ENCODE results near the gene THAP7.
"Not testable (repeated sequence)": the region's sequence is repeated elsewhere in the genome, so short reads cannot be mapped to it uniquely, and the experiment has no call there.

The THAP7 gene

DNA sequence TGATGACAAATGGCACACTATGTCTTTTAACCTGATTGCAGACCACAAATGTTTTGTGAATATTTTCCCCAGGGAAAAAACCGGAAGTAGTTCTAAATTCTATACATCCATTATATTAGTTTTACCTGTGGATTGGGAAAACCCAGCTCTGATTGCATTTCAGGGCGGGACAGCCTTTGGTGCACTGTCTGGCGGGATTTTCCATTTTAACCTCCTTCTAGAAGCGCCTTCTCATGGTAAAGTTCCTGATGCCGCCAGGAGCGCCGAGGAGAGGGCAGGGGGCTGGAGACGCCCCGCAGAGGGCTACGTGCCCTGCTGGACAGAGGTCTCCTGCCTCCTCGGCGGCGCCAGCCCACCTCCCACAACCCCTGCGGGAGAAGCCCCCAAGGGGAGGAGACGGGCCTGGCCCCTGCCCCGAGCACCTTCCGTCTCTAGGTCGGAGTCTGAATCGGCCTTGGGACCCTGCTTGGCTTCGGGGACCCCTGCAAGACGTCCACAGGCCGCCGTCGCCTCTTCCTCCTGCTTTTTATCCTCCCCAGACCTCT is 11.8 kb upstream of the THAP7 start:
- no peak for DNase-seq (ENCODE audit: low spot score)

DNA sequence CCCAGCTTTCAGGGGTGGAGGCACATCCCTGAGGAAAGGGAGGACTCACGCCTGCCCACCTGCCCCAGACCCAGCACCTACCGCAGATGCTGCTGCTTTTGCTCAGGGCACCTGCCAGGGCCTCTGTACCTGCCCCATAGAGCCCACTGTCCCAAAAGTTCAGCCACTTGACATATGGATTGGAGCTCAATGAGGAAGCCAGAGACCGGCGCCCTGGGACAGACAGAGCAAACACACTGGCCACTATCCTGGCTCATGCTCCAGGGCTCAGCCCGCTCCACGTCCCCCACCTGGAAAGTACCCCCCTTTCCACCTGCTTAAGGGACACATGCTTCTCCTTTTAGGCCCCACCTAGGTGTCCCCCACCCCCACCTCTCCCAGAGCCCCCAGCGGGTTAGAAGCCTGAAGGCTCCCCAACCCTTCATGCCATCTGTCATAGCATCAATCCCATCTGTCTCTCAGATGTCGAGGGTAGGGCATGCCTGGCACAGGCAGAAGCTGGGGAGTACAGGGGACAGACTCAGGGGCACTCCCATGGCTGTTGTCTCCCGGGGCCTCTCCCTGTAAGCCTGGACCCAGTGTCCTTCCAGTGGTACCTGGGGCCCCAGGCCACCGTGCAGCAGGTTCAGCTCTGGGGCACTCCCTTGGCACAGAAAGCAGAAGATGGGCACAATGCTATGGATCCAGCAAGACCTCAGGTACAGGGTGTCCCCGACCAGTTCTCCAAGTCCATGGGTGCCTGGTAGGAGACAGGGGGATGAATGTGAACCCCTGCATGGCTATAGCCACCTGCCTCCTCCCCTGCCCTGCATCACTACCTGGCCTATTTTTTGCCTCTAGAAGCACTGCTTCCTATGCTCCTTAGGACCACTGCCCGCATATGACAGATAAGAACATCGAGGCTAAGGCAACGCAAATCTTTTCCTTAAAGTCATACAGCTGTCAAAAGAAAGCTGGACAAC is 10.8 kb upstream of the THAP7 start:
- no peak for DNase-seq (ENCODE audit: low spot score)

DNA sequence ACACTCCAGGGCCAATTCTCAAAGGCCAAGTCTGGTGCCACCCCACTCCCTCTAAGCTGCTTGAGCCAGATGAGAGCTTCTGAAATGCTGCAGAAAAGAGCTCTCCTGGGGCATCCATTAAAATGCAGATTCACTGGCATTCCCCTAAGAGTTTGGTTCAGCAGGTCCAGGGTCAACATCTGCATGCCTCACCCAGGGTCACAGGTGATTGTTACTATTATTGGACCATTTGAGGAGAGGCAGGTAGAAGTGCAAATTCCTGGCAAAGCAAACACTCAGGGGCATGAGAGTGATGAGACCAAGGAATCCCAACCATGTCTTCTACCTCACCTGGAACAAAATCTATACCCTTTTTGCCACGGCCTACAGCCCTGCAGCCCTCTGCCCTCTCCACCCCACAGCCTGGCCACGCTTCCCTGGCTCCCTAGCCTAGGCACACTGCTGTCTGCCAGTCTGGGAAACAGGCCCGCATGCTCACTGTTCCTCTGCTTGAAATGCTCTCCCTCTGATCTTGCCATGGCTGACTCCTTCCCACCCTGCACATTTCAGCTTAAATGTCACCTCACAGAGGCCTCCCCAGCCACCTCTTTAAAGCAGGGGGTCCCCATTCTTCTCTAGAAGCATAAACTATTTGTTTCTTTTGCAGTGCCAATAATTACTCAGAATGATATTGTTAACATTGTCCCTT is 8.7 kb upstream of the THAP7 start:
- no peak for DNase-seq (ENCODE audit: low spot score)

DNA sequence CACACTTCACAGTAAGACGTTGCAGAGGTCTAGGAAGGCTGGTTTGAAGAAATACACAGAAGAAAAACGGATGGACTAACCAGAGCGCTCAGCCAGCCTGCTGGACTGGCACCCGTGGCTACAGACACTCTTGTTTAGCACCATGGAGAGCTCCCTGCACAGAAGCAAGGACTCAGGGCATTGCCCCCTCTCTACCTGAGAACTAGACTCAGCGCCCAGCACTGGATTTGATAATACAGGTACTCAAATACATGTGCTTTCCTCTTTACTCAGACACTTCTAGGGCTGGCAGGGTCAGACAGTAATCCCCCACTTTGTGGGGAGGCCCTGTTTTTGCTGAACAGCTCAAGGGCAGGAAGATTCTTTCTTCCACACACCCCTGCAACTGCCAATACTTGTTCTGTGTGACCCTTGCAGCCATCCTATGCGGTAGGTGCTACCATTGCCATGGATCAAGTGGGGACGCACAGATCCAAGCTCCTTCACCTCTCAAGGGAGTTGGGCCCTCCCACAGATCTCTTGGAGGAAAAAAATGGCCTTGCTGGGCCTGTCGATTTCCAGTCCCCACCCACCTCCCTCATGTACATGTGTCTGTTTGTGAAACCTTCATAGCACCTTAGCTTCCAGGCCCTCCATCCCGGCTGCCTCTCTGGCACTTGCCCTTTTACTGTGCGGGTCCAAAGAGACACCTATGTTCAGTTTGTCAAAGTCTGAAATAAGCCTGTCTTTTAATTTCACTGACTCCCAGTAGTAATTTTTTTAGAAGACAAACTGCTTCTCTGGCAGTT is 7.9 kb upstream of the THAP7 start:
- DNase-seq (ENCODE audit: low spot score): peak; percentile 68

DNA sequence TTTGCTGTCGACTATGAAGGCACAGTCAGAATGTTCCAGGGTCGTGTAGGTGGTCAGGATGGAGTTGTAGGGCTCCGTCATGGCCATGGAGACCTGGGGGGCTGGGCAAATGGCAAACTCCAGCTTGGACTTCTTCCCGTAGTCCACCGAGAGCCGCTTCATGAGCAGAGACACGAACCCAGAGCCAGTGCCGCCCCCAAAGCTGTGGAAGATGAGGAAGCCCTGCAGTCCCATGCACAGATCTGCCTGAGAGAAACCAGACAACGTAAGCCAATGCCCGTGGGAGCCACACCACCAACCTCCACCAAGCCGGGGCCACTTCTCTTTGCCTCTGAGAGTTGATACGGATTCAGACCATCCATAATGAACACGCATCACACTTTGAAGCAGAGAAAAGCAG is 7.3 kb upstream of the THAP7 start:
- not testable (repeated sequence) for DNase-seq (ENCODE audit: low spot score)

DNA sequence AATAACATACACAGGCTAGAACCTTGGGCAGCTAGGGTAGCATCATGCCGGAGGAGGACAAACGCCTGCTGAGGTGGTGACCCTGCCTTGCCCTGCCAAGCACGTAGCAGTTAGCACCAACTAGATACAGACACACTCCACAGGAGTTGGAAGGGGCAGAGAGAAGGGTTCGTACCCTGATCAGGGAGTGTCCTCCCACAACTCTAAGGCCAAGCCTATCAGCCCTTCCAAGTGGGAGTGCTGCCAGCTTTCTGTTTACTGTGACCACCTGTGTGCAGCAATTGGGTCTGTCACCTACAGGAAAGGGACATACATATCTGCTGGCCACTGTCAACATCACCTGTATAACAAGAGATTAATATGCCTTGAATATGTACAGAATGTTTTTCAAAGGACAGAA is 1.9 kb upstream of the THAP7 start:
- DNase-seq (ENCODE audit: low spot score): no peak

DNA sequence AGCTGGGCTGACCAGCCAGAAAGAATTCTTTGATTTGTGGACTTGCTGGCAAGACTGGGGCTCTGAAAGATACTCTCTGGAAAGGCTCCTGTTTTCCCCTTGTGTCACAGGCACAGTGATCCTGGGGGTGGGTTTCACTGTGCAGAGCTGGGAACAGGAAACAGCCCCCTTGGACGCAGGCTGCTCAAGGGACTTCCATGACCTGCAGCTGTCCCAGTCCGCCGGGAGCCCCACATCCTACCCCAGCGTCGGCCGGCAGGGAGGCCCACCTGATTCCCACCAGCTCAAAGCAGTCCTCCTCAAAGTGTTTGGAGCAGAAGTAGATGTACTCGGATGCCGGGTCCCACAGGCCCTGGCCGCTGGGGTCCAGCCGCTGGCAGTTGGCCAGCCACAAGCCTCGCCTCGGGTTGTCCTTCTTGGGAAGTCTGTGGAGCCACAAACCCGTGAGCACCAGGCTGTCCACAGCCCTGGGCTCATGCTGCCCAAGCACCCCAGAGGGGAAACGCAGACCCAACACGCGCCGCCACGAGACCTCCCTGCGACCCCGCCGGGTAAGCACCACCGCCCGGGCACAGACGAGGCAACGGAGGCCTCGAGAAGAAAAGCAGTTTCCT is 824 bp downstream of the THAP7 start:
- no peak for DNase-seq (ENCODE audit: low spot score)

DNA sequence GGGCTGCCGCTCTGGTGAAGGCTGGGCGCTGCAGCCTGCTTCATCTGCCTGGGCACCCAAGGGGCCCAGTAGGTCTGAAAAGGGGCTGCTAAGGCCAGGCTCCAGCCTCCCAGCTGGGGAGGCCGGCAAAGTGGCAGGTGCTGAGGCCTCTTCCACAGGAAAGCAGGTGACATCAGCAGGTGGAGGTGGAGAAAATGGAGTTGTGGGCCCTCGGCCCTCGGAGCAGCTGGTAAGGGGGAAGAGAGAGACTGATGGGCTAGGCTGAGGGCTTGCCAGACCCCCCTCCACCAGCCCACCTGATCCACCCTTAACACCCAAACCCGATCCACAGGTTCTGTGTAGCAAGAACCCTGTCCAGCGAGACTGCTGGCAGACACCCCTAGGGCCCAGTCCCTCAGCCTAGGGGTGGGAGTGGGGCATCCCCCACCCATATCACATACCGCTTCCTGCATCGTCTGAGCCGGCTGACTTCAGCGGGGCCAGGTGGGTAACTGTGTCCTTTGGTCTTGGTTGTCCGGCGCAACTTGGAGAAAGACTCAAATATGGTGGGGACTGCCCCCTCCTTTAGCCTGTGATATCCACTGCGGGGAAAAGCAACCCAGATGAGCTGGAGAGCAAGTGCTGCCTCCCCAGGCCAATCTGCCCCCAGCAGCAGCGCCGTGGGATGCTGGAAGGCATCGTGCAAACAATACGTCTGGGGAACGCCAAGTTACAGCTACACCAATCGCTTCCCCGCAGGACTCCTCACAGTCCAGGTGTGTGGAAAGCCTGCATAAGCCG is 1.5 kb downstream of the THAP7 start:
- DNase-seq (ENCODE audit: low spot score): no peak

DNA sequence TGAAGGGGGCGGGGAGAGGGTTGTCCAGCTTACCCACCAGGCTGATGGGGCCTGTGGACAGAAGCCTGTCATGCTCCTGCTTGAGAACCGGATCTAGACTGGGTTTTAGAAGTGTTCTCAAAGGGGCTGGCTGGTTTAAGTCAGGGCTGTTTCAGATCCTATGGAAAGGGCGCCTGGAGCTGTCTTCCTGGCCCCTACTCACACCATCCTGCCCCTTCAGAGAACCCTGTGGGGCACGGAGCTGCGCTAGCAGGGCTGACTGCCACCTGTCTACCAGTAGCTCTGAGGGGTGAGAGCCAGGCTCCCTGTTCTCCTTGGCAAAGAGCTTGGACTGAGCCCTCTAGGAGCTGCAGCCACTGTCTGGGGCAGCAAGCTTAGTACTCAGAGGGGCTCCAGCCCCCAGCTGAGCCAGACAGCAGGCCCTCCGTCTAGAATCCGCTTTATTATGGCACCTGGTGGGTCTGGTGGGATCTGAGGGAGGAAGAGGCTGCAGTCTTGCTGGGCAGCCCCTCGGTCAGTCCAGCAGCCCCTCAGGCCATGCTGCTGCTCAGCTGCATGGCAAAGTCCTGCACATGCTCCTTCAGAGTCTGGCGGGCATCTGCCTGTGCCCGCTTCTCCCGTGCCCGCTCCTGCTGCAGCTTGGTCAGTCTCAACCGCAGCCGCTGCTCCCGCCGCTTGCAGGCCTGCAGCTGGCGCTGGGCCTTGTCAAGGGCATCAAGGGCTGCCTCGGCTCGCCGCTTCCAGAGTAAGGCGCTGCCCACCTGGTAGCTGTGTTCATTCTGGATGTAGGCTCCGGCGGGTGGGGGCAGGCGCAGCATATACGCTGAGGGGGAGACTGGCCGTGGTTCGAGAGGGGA is 2.3 kb downstream of the THAP7 start:
- DNase-seq (ENCODE audit: low spot score): no peak

DNA sequence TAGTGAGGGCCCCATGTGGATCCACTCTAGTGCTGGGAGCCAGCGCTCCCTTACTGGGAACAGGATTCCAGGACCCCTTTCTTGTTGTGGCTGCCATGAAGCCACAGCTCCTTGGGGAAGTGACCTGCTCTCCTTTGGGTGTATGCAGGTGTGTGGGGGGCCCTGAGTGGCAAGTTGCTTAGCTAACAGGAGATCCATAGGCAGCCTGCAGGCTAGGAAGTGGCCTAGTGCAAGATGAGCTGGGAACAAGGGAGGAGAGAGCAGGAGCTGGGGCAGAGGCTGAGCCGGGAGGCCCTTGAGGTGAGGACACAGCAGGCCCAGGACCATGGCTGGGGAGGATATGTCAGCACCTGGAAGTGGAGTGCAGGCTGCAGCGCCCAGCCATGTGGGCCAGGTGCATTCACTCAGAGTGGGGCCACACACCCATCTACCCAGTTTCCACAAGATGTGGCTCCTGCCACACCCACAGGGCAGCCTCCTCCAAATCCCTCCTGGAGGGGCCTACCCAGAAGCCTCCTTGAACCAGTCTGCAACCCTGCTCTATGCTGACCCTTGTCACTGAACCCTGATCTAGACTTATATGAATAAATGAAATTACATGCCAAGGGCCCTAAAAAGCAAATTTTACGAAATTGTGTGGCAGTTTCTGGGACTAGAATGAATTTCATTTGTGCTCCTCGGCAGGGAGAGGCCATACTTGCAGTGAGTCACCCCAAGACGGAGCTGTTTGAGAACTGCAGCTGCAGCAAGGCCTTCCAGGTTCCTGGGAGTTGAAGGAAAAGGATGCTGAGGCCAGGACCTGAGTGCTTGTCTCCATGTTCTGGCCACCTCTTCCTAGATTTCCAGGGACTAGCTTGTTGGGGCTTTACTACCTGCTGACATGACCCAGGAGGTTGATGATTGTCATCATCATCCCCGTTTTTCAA is 3.2 kb downstream of the THAP7 start:
- no peak for DNase-seq (ENCODE audit: low spot score)

DNA sequence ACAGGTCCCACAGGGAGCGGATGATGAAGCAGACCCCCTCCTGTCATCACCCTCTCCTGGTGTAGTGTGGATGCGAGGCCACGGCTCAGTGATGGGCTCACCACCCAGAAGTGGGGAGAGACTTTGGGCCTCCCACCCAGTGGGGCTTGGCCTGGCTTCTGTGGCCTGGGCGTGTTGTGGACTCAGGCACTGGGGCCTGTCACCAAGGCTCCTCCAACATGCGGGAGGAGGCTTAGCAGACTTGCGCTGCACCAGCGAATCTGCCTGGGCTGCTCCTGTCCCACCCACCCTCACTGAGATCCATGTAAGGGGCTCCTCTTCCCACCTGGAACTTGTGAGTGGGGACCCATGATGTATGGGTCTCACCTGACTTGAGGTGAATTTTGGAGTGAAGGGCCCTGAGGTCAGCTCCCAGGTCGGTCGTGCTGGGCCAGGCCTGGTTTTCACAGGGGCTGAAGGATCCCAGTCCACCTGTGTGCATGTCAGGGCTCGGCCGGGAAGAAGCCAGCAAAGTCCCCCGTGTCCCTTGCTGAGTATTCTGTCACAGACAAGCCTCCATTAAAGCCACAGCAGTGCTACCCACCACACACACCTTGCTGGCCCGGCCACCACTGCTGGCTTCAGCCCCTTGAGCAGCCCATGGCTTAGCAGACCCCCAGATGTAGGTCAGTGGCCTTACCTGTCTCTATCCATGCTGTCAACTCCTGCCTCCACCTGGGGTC is 4.2 kb downstream of the THAP7 start:
- DNase-seq (ENCODE audit: low spot score): no peak

DNA sequence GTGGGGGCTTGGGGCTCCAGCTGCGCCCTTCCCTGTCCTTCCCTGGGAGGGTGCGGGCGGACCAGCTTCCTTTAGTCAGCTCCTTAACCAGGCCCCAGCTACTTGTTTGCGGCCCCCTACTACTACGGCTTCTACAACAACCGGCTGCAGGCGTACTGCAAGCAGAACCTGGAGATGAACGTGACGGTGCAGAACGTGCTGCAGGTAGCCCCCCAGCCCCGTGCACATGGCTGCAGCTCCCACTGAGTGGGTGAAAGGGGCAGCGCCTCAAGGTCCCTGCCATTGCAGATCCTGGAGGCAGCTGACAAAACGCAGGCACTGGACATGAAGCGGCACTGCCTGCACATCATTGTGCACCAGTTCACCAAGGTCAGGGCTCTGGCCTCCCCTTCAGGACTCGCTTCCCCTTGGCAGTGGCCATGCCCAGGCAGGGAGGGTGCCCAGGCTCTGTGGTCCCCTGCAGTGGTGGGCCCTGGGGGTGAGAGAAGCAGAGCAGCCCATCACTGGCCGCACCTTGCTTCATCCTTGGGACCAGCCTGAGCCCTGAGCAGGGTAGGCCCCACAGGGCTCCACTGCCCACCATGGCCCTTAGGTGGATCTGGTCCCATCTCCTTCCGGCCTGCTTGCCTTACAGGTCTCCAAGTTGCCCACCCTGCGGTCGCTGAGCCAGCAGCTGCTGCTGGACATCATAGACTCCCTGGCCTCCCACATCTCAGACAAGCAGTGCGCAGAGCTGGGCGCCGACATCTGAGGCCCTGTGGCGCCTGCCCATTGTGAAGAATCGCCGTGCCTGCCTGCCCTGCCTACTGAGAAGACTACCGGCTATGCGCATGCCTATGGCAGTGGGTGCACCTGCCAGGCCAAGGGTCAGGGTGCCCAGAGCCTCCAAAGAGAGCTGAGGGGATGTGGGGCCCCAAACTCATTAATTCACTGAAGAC is 5.1 kb downstream of the THAP7 start:
- no peak for DNase-seq (ENCODE audit: low spot score)

DNA sequence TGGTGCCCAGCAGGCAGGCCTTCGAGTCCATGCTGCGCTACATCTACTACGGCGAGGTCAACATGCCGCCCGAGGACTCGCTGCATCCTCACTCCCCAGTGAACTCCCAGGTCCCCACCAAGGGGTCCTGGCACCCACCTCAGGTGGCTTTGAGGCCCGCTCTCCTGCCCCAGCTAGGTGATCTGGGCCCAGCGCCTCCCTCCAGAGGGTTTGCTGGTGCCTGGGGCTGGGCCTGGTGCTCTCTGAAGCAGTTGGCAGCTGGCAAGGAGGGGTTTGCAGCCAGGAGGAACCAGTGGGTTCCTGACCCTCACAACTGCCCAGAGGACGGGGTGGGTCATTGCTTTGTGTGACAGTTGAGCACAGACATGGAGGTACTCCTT is 5.9 kb downstream of the THAP7 start:
- DNase-seq (ENCODE audit: low spot score): no peak

DNA sequence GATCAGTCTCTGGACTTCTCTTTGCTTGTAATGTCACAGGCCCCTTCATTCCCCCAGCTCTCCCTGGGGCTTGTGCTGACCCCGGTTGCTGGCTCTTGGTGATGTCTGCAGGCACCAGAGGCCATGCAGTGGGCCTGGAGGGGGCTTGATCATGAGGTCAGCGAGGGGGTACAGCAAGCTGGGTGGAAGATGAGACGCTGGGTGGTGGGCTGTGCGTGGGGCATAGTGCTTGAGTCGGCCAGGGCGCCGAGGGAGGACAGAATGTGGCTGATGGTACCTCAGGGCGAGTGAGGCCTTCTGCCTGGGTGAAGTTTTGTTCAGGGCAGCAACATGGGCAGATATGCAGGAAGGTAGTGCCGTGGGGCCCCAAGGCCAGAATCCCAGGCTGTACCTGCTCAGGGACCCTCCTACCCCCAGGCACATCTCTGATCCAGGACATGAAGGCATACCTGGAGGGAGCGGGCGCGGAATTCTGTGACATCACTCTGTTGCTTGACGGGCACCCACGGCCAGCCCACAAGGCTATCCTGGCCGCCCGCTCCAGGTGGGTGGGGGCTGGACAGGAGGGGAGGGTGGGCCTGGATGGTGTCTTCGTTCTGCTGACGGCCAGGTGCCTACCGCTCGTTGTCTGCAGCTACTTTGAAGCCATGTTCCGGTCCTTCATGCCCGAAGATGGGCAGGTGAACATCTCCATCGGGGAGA is 6.4 kb downstream of the THAP7 start:
- no peak for DNase-seq (ENCODE audit: low spot score)

DNA sequence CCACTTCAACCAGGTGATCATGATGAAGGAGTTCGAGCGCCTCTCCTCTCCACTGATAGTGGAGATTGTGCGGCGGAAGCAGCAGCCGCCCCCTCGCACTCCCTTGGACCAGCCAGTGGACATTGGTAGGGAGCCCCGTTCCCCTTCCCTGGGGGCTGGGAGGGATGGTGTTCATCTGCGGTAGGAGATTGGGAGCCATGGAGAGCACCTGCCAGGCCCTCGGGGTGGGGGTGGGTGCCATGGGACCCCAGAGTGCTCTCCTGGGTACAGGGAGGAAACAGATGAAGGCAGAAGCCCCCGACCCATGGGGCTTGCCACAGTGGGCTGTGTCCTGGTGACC is 7.0 kb downstream of the THAP7 start:
- no peak for DNase-seq (ENCODE audit: low spot score)

DNA sequence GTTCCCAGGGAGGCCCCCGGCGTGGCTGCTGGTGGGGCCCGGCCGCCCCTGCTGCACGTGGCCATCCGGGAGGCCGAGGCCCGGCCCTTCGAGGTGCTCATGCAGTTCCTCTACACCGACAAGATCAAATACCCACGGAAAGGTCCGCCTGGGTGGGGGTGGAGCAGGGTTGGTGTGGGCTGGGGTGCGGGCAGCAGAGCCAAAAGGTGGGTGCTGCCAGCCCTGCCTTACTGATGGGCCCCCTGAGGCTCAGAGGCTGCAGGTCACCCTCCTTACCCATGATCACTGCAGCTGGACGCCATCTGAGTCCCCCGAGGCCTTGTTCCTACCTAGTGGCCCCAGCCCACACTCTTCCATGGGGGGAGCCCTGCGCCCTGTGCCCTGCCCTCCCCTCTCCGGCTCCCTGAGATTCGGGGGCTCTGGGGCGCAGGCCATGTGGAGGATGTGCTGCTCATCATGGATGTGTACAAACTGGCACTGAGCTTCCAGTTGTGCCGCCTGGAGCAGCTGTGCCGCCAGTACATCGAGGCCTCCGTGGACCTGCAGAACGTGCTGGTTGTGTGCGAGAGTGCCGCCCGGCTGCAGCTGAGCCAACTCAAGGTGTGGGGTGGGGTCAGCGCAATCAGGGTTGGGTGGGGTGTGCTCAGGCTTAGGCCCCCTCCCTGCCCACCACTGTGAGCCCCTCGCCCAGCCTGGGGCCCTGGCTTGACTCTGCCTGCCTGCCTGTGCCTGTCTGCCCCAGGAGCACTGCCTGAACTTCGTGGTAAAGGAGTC is 7.6 kb downstream of the THAP7 start:
- no peak for DNase-seq (ENCODE audit: low spot score)

Measured in ecto neural progenitor cell (in vitro differentiated cells).